ENCODE results near the gene WFIKKN2.

WFIKKN2 gene

GRCh38 chr17:50824429-50824828, 11.0 kb upstream of the WFIKKN2 start:
- no peaks in the 10 kb centered on the region for H3K27me3 ChIP-seq (ENCODE audit: control insufficient read depth in 2 of 2, insufficient read depth in 2 of 2, low read length in 2 of 2)
- no peak overlapping the region for H3K27ac ChIP-seq (ENCODE audit: low read depth in 2 of 2, low read length in 2 of 2)
- no peak overlapping the region for H3K9ac ChIP-seq (ENCODE audit: low read depth in 1 of 2, low read length in 2 of 2)
- H3K9me3 ChIP-seq (ENCODE audit: control insufficient read depth in 2 of 2, low read length in 2 of 2): no peaks in the 10 kb centered on the region
- no peaks in the 10 kb centered on the region for H3K4me1 ChIP-seq (ENCODE audit: control insufficient read depth in 2 of 2, insufficient read depth in 2 of 2, low read length in 2 of 2)
- no peaks in the 10 kb centered on the region for H3K36me3 ChIP-seq (ENCODE audit: control insufficient read depth in 2 of 2, insufficient read depth in 2 of 2, low read length in 2 of 2)
- no peak overlapping the region for H3K4me3 ChIP-seq (ENCODE audit: low read length in 2 of 2)

DNA sequence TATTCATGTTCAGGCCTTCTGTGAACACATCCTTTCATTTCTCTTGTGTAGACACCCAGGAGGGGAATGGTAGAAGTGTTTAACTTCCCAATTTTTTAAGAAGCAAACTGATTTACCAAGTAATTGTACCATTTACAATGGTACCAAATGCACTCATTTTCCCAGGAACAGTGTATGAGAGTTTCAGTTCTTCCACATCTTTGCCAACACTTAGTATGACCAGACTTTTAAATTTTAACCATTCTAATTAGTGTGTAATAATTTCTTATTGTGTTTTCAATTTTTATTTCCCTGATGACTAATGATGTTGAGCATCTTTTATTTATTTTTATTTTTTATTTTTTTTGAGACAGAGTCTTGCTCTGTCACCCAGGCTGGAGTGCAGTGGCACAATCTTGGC, 10.2 kb upstream of the WFIKKN2 start:
- Histone ChIP-seq H3K4me1 (ENCODE audit: control insufficient read depth in 2 of 2, insufficient read depth in 2 of 2, low read length in 2 of 2) (no peaks in the 10 kb centered on the region), H3K27me3 (ENCODE audit: control insufficient read depth in 2 of 2, insufficient read depth in 2 of 2, low read length in 2 of 2) (no peaks in the 10 kb centered on the region), H3K9me3 (ENCODE audit: control insufficient read depth in 2 of 2, low read length in 2 of 2) (no peaks in the 10 kb centered on the region), H3K36me3 (ENCODE audit: control insufficient read depth in 2 of 2, insufficient read depth in 2 of 2, low read length in 2 of 2) (no peaks in the 10 kb centered on the region), H3K4me3 (ENCODE audit: low read length in 2 of 2) (no peak overlapping the region), H3K27ac (ENCODE audit: low read depth in 2 of 2, low read length in 2 of 2) (no peak overlapping the region), H3K9ac (ENCODE audit: low read depth in 1 of 2, low read length in 2 of 2) (no peak overlapping the region)

GRCh38 chr17:50828508-50829170, 6.7 kb upstream of the WFIKKN2 start:
- H3K9ac ChIP-seq (ENCODE audit: low read depth in 1 of 2, low read length in 2 of 2): no peak overlapping the region
- no peaks in the 10 kb centered on the region for H3K9me3 ChIP-seq (ENCODE audit: control insufficient read depth in 2 of 2, low read length in 2 of 2)
- H3K27me3 ChIP-seq (ENCODE audit: control insufficient read depth in 2 of 2, insufficient read depth in 2 of 2, low read length in 2 of 2): no peaks in the 10 kb centered on the region
- no peaks in the 10 kb centered on the region for H3K4me1 ChIP-seq (ENCODE audit: control insufficient read depth in 2 of 2, insufficient read depth in 2 of 2, low read length in 2 of 2)
- H3K36me3 ChIP-seq (ENCODE audit: control insufficient read depth in 2 of 2, insufficient read depth in 2 of 2, low read length in 2 of 2): no peaks in the 10 kb centered on the region
- no peak overlapping the region for H3K4me3 ChIP-seq (ENCODE audit: low read length in 2 of 2)
- H3K27ac ChIP-seq (ENCODE audit: low read depth in 2 of 2, low read length in 2 of 2): peak overlapping the region in 1 of 2 donors; percentile 41

DNA sequence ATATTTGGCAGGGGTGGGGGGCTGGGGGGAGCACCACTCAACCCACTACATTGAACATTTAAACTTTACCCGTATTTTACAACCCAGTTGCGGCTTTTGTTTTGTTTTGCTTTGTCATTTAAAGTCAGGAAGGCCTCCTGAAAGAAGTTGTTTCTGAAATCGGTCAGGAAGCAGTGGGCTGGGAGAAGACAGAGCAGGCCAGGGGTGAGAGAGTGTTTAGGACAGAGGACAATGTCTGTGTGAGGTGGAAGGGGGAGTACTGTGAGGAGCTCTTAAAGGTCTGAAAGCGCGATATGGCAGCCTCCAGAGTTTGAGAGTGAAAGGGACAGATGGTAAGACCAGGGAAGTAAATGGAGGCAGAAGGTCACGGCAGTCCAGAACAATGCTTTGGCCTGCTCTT, 6.1 kb upstream of the WFIKKN2 start:
- Histone ChIP-seq H3K9me3 (ENCODE audit: control insufficient read depth in 2 of 2, low read length in 2 of 2) (no peaks in the 10 kb centered on the region), H3K27ac (ENCODE audit: low read depth in 2 of 2, low read length in 2 of 2) (peak overlapping the region in 1 of 2 donors; percentile 41), H3K27me3 (ENCODE audit: control insufficient read depth in 2 of 2, insufficient read depth in 2 of 2, low read length in 2 of 2) (no peaks in the 10 kb centered on the region), H3K36me3 (ENCODE audit: control insufficient read depth in 2 of 2, insufficient read depth in 2 of 2, low read length in 2 of 2) (no peaks in the 10 kb centered on the region), H3K4me3 (ENCODE audit: low read length in 2 of 2) (no peak overlapping the region), H3K9ac (ENCODE audit: low read depth in 1 of 2, low read length in 2 of 2) (no peak overlapping the region), H3K4me1 (ENCODE audit: control insufficient read depth in 2 of 2, insufficient read depth in 2 of 2, low read length in 2 of 2) (no peaks in the 10 kb centered on the region)

DNA sequence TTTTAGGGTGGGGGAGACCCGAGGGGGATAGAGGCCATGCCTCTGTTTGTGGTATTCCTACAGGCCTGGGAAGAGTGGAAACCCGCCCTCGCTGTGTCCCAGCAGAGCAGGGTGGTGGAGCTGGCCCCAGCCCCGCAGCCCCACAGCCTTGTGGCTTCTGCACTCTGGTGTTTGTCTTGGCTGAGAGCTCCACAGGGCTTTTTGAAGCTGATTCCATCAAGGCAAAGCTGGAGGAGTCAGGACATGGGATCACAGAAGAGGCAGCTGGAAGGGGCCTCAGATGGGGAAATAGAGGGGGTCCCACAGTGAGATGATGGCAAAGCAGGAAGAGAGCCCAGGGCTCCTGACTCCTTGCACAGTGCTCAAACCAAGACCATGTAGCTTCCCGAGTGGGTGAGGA, 5.0 kb upstream of the WFIKKN2 start:
- H3K9ac ChIP-seq (ENCODE audit: low read depth in 1 of 2, low read length in 2 of 2): no peak overlapping the region
- H3K4me3 ChIP-seq (ENCODE audit: low read length in 2 of 2): no peak overlapping the region
- peaks cover 0 to 7% of the 10 kb centered on the region in 2 donors for H3K4me1 ChIP-seq (ENCODE audit: control insufficient read depth in 2 of 2, insufficient read depth in 2 of 2, low read length in 2 of 2)
- no peaks in the 10 kb centered on the region for H3K36me3 ChIP-seq (ENCODE audit: control insufficient read depth in 2 of 2, insufficient read depth in 2 of 2, low read length in 2 of 2)
- H3K27ac ChIP-seq (ENCODE audit: low read depth in 2 of 2, low read length in 2 of 2): no peak overlapping the region
- H3K9me3 ChIP-seq (ENCODE audit: control insufficient read depth in 2 of 2, low read length in 2 of 2): no peaks in the 10 kb centered on the region
- H3K27me3 ChIP-seq (ENCODE audit: control insufficient read depth in 2 of 2, insufficient read depth in 2 of 2, low read length in 2 of 2): no peaks in the 10 kb centered on the region

- Histone ChIP-seq H3K4me1 (ENCODE audit: control insufficient read depth in 2 of 2, insufficient read depth in 2 of 2, low read length in 2 of 2) (peaks cover 0 to 7% of the 10 kb centered on the region in 2 donors), H3K9me3 (ENCODE audit: control insufficient read depth in 2 of 2, low read length in 2 of 2) (no peaks in the 10 kb centered on the region), H3K27ac (ENCODE audit: low read depth in 2 of 2, low read length in 2 of 2) (no peak overlapping the region), H3K27me3 (ENCODE audit: control insufficient read depth in 2 of 2, insufficient read depth in 2 of 2, low read length in 2 of 2) (no peaks in the 10 kb centered on the region), H3K4me3 (ENCODE audit: low read length in 2 of 2) (no peak overlapping the region), H3K9ac (ENCODE audit: low read depth in 1 of 2, low read length in 2 of 2) (no peak overlapping the region), H3K36me3 (ENCODE audit: control insufficient read depth in 2 of 2, insufficient read depth in 2 of 2, low read length in 2 of 2) (no peaks in the 10 kb centered on the region)
Measured at GRCh38 chr17:50830994-50831393, 4.4 kb upstream of the WFIKKN2 start.

DNA sequence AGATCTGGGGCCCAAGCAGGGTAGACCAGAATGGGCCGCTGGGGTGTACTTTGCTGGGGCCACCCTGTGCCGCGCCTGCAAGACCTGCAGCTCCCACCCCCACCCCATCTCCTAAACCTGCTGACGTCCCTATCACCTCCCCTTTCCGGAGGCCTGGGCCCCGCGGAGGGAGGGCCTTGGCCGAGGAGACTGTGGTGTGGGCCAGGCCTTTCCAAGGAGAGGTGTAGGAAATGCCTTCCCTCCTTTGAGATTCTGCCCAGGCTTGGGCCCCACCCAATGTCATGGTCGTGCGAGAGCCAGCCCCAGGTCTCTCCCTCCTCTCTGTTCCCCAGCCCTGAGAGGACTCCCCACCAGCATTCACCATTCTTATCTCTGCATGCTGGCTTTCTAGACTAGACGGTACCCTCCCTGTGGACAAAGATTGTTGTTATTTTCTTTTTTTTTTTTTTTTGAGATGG, 3.9 kb upstream of the WFIKKN2 start:
- Histone ChIP-seq H3K27me3 (ENCODE audit: control insufficient read depth in 2 of 2, insufficient read depth in 2 of 2, low read length in 2 of 2) (no peaks in the 10 kb centered on the region), H3K4me1 (ENCODE audit: control insufficient read depth in 2 of 2, insufficient read depth in 2 of 2, low read length in 2 of 2) (peaks cover 0 to 7% of the 10 kb centered on the region in 2 donors), H3K9me3 (ENCODE audit: control insufficient read depth in 2 of 2, low read length in 2 of 2) (no peaks in the 10 kb centered on the region), H3K36me3 (ENCODE audit: control insufficient read depth in 2 of 2, insufficient read depth in 2 of 2, low read length in 2 of 2) (no peaks in the 10 kb centered on the region), H3K27ac (ENCODE audit: low read depth in 2 of 2, low read length in 2 of 2) (no peak overlapping the region), H3K9ac (ENCODE audit: low read depth in 1 of 2, low read length in 2 of 2) (no peak overlapping the region), H3K4me3 (ENCODE audit: low read length in 2 of 2) (no peak overlapping the region)

- no peak overlapping the region for H3K4me3 ChIP-seq (ENCODE audit: low read length in 2 of 2)
- no peaks in the 10 kb centered on the region for H3K27me3 ChIP-seq (ENCODE audit: control insufficient read depth in 2 of 2, insufficient read depth in 2 of 2, low read length in 2 of 2)
- H3K4me1 ChIP-seq (ENCODE audit: control insufficient read depth in 2 of 2, insufficient read depth in 2 of 2, low read length in 2 of 2): peaks cover 0 to 7% of the 10 kb centered on the region in 2 donors
- no peaks in the 10 kb centered on the region for H3K9me3 ChIP-seq (ENCODE audit: control insufficient read depth in 2 of 2, low read length in 2 of 2)
- H3K9ac ChIP-seq (ENCODE audit: low read depth in 1 of 2, low read length in 2 of 2): no peak overlapping the region
- no peaks in the 10 kb centered on the region for H3K36me3 ChIP-seq (ENCODE audit: control insufficient read depth in 2 of 2, insufficient read depth in 2 of 2, low read length in 2 of 2)
- H3K27ac ChIP-seq (ENCODE audit: low read depth in 2 of 2, low read length in 2 of 2): no peak overlapping the region
Measured at GRCh38 chr17:50832267-50832863, 3.0 kb upstream of the WFIKKN2 start.

DNA sequence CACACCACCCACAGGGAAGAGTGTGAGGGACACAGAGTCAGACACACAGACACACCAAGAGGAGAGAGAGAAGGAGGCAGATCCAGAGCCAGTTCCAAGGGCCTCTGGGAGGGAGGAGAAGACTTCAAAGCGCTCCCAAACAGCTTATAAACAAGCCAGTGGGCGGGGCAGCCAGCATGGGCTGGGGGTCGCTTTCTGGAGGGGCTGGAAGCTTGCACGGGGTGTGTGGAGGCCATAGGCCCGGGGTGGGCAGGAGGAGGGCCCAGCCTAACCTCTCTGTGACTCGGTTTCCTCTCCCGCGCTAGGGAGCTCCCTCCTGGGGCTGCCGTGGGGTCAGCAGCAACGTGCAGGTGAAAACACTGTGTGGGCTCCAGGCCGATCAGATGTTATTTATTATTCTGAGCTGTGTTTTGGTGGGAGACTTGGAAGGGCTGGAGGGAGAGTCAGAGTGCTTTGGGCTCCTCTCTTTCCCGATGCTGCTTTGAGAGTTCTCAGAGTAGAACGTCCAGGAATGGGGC, 2.5 kb upstream of the WFIKKN2 start:
- H3K27me3 ChIP-seq (ENCODE audit: control insufficient read depth in 2 of 2, insufficient read depth in 2 of 2, low read length in 2 of 2): no peaks in the 10 kb centered on the region
- no peak overlapping the region for H3K9ac ChIP-seq (ENCODE audit: low read depth in 1 of 2, low read length in 2 of 2)
- no peak overlapping the region for H3K27ac ChIP-seq (ENCODE audit: low read depth in 2 of 2, low read length in 2 of 2)
- H3K9me3 ChIP-seq (ENCODE audit: control insufficient read depth in 2 of 2, low read length in 2 of 2): no peaks in the 10 kb centered on the region
- peaks cover 0 to 7% of the 10 kb centered on the region in 2 donors for H3K4me1 ChIP-seq (ENCODE audit: control insufficient read depth in 2 of 2, insufficient read depth in 2 of 2, low read length in 2 of 2)
- no peaks in the 10 kb centered on the region for H3K36me3 ChIP-seq (ENCODE audit: control insufficient read depth in 2 of 2, insufficient read depth in 2 of 2, low read length in 2 of 2)
- no peak overlapping the region for H3K4me3 ChIP-seq (ENCODE audit: low read length in 2 of 2)

GRCh38 chr17:50833510-50834428, 1.6 kb upstream of the WFIKKN2 start:
- Histone ChIP-seq H3K27ac (ENCODE audit: low read depth in 2 of 2, low read length in 2 of 2) (no peak overlapping the region), H3K9me3 (ENCODE audit: control insufficient read depth in 2 of 2, low read length in 2 of 2) (no peaks in the 10 kb centered on the region), H3K36me3 (ENCODE audit: control insufficient read depth in 2 of 2, insufficient read depth in 2 of 2, low read length in 2 of 2) (no peaks in the 10 kb centered on the region), H3K9ac (ENCODE audit: low read depth in 1 of 2, low read length in 2 of 2) (no peak overlapping the region), H3K27me3 (ENCODE audit: control insufficient read depth in 2 of 2, insufficient read depth in 2 of 2, low read length in 2 of 2) (no peaks in the 10 kb centered on the region), H3K4me3 (ENCODE audit: low read length in 2 of 2) (no peak overlapping the region), H3K4me1 (ENCODE audit: control insufficient read depth in 2 of 2, insufficient read depth in 2 of 2, low read length in 2 of 2) (peaks cover 0 to 7% of the 10 kb centered on the region in 2 donors)
